GM23338 (cell line): ENCODE measurements around the gene STON2. TPM values are rescaled to one million over a fixed set of nuclear protein-coding genes. Genes with fewer than 3 reads are reported as not detected.

Source experiments
- ATAC-seq: fragments of 200-7000 bp; cut with Tn5 transposase; 3 replicates; pipeline ENCODE4 v1.9.1; 2020
- DNase-seq: peaks from one replicate; pipeline ENCODE4 v3.0.0-alpha.2; 2015; ENCODE audit warnings: low spot score
- H2AFZ ChIP-seq: fragments of 200-600 bp; sonication (generic); 2 replicates; pipeline ENCODE4 v1.8.0; 2016; ENCODE audit warnings: antibody characterized with exemption, mild to moderate bottlenecking, moderate library complexity
- H3F3A ChIP-seq: fragments of 200-600 bp; sonication (generic); replicated peaks from 2 replicates; pipeline ENCODE4 v1.8.0; 2017; ENCODE audit warnings: antibody characterized with exemption, mixed run types, low read depth
- H3K27ac ChIP-seq: fragments of 200-600 bp; sonication (generic); 2 replicates; pipeline ENCODE4 v1.6.1; 2016; ENCODE audit warnings: low read depth
- H3K27me3 ChIP-seq: fragments of 200-600 bp; sonication (generic); 2 replicates; pipeline ENCODE4 v1.8.0; 2016; ENCODE audit warnings: mild to moderate bottlenecking, mixed run types, moderate library complexity; ENCODE audit not compliant: insufficient read depth
- H3K36me3 ChIP-seq: fragments of 200-600 bp; sonication (generic); 2 replicates; pipeline ENCODE4 v1.8.0; 2016; ENCODE audit warnings: mild to moderate bottlenecking; ENCODE audit not compliant: insufficient read depth
- H3K4me1 ChIP-seq: fragments of 200-600 bp; sonication (generic); 2 replicates; pipeline ENCODE4 v1.8.0; 2016; ENCODE audit warnings: mild to moderate bottlenecking, moderate library complexity; ENCODE audit not compliant: insufficient read depth
- H3K4me2 ChIP-seq: fragments of 200-600 bp; sonication (generic); 2 replicates; pipeline ENCODE4 v1.7.1; 2017; ENCODE audit warnings: mixed run types
- H3K4me3 ChIP-seq: fragments of 200-600 bp; sonication (generic); 2 replicates; pipeline ENCODE4 v1.6.1; 2016; ENCODE audit warnings: mixed run types
- H3K79me2 ChIP-seq: fragments of 200-600 bp; sonication (generic); replicated peaks from 2 replicates; pipeline ENCODE4 v1.8.0; 2017; ENCODE audit warnings: mild to moderate bottlenecking; ENCODE audit not compliant: insufficient read depth
- H3K9me2 ChIP-seq: fragments of 200-600 bp; sonication (generic); 2 replicates; pipeline ENCODE4 v1.8.0; 2017; ENCODE audit not compliant: insufficient read depth
- H4K20me1 ChIP-seq: fragments of 200-600 bp; sonication (generic); replicated peaks from 2 replicates; pipeline ENCODE4 v1.8.0; 2017; ENCODE audit warnings: mild to moderate bottlenecking; ENCODE audit not compliant: insufficient read depth
- H3K27ac Mint-ChIP-seq: 2 replicates; pipeline ENCODE4 v1.8.0; 2020; ENCODE audit warnings: inconsistent platforms, mild to moderate bottlenecking, moderate library complexity, mixed read lengths
- H3K27me3 Mint-ChIP-seq: 3 replicates; pipeline ENCODE4 v1.8.0; 2022; ENCODE audit warnings: low read depth, mild to moderate bottlenecking, moderate library complexity, mixed read lengths, inconsistent platforms; ENCODE audit not compliant: insufficient read depth, poor library complexity
- H3K36me3 Mint-ChIP-seq: 3 replicates; pipeline ENCODE4 v1.8.0; 2021; ENCODE audit warnings: low read depth, mild to moderate bottlenecking, inconsistent platforms, moderate library complexity, mixed read lengths
- H3K4me1 Mint-ChIP-seq: 3 replicates; pipeline ENCODE4 v1.8.0; 2020; ENCODE audit warnings: mild to moderate bottlenecking, inconsistent platforms, mixed read lengths
- H3K4me3 Mint-ChIP-seq: 3 replicates; pipeline ENCODE4 v1.8.0; 2021; ENCODE audit warnings: moderate library complexity, mild to moderate bottlenecking, inconsistent platforms, mixed read lengths
- H3K9me3 Mint-ChIP-seq: 3 replicates; pipeline ENCODE4 v1.8.0; 2020; ENCODE audit warnings: moderate library complexity, mild to moderate bottlenecking, inconsistent platforms, mixed read lengths
- CREB1 ChIP-seq: fragments of 250-450 bp; sonication (Bioruptor Pico); IDR thresholded peaks from 2 replicates; pipeline ENCODE4 v1.5.0; 2020; ENCODE audit warnings: low read depth, mild to moderate bottlenecking, moderate library complexity
- CTCF ChIP-seq, 2 experiments: fragments of 200-600 bp in 1 of 2; sonication (generic) in 1 of 2; conservative IDR thresholded peaks; 2 replicates each; pipeline versions ENCODE4 v1.5.1 to v1.6.1; 2016 to 2017; ENCODE audit warnings: antibody characterized with exemption in 2 of 2, low read depth in 2 of 2, mild to moderate bottlenecking in 2 of 2, moderate library complexity in 1 of 2
- EZH2 ChIP-seq: fragments of 200-600 bp; sonication (generic); IDR thresholded peaks from one replicate; pipeline ENCODE4 v1.8.0; 2017; ENCODE audit warnings: antibody characterized with exemption, mild to moderate bottlenecking, low read depth; ENCODE audit not compliant: unreplicated experiment
- EZH2phosphoT487 ChIP-seq: fragments of 200-600 bp; sonication (generic); IDR thresholded peaks from one replicate; pipeline ENCODE4 v1.8.1; 2018; ENCODE audit warnings: antibody characterized with exemption; ENCODE audit not compliant: unreplicated experiment
- JUNB ChIP-seq: IDR thresholded peaks from one replicate; pipeline ENCODE4 v1.6.1; 2016; ENCODE audit warnings: antibody characterized with exemption; ENCODE audit not compliant: unreplicated experiment
- NANOG ChIP-seq: IDR thresholded peaks from 2 replicates; pipeline ENCODE4 v1.6.1; 2016; ENCODE audit warnings: antibody characterized with exemption, borderline replicate concordance
- POLR2AphosphoS5 ChIP-seq: IDR thresholded peaks from 2 replicates; pipeline ENCODE4 v1.6.1; 2016; ENCODE audit warnings: antibody characterized with exemption, low read depth
- STAT1 ChIP-seq: IDR thresholded peaks from one replicate; pipeline ENCODE4 v1.6.1; 2016; ENCODE audit warnings: antibody characterized with exemption; ENCODE audit not compliant: unreplicated experiment
- ZNF114 ChIP-seq: fragments of 250-450 bp; sonication (Bioruptor Pico); IDR thresholded peaks from 2 replicates; pipeline ENCODE4 v1.5.0; 2020; ENCODE audit warnings: mild to moderate bottlenecking, moderate library complexity
- ZNF331 ChIP-seq: fragments of 250-450 bp; sonication (Bioruptor Pico); IDR thresholded peaks from 2 replicates; pipeline ENCODE4 v1.5.0; 2020; ENCODE audit warnings: low read depth, mild to moderate bottlenecking, moderate library complexity
- polyA plus RNA-seq: library from polyadenylated mRNA; unstranded; fragments of >200 nt; fragmentation: Nextera tagmentation; extraction: Ambion mirVana; gene quantifications from 2 replicates; pipeline ENCODE4 v1.2.1, GENCODE V29; 2016
- total RNA-seq: library from RNA; depleted of rRNA; stranded (reverse); fragments of >200 nt; shearing (Covaris generic); gene quantifications from 2 replicates; pipeline ENCODE4 v1.2.3, GENCODE V29; 2014
- TF ChIP-seq, protein P1 (sequence below): IDR thresholded peaks from one replicate; pipeline ENCODE4 v1.6.1; 2018; ENCODE audit warnings: antibody characterized with exemption; ENCODE audit not compliant: unreplicated experiment
- TF ChIP-seq, protein P2 (sequence below): IDR thresholded peaks from 2 replicates; pipeline ENCODE4 v1.6.1; 2016; ENCODE audit warnings: antibody characterized with exemption
- TF ChIP-seq, protein P3 (sequence below): fragments of 250-450 bp; sonication (Bioruptor Pico); IDR thresholded peaks from 2 replicates; pipeline ENCODE4 v1.5.0; 2020; ENCODE audit warnings: mild to moderate bottlenecking, moderate library complexity

The STON2 gene
- total and polyA plus RNA-seq, 2 experiments from 2014 or later, result 8.2 to 71.0 TPM

DNA sequence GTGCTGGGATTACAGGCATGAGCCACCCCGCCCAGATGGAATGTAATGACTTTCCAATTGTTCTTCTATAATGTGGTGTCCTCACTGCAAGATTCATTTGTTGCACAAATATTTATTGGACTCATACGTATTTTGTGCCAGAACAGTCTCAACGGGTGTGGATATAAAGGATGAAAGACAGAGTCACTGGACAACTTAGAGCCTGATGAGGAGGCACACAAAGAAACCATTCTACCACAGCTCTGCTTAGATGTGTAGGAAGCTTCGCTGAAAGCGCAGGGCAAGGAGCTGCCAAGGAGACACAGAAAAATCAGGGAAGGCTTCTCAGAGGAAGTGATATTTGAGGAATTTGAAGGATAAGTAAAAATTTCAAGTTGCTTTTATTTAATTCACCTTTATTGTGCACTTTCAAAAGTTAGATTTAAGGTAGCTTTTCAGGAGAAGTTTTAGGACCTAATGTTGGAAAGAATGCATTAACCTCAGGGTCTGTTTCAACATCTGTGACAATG, 41.6 kb upstream of the STON2 start:
- no peak overlapping the region for H3K4me3 Mint-ChIP-seq
- Histone ChIP-seq H2AFZ (no peak overlapping the region), H3K79me2 (no peaks in the 10 kb centered on the region), H3K4me2 (no peak overlapping the region), H3K4me3 (no peak overlapping the region), H3F3A (no peaks in the 10 kb centered on the region), H3K36me3 (no peaks in the 10 kb centered on the region), H3K27ac (no peak overlapping the region), H4K20me1 (no peaks in the 10 kb centered on the region), H3K4me1 (no peaks in the 10 kb centered on the region), H3K9me2 (0 out of 2 replicates have a peak, but pooled peaks cover 1% of the 10 kb centered on the region), H3K27me3 (peaks cover 23% of the 10 kb centered on the region)
- H3K36me3 Mint-ChIP-seq, result no peaks in the 10 kb centered on the region; the same call in 2 of the 3 replicates
- ATAC-seq (no peak), DNase-seq (no peak)
- no peak for TF ChIP-seq EZH2
- no peak for TF ChIP-seq JUNB
- no peak for TF ChIP-seq ZNF331 (CRISPR knock-in tag)
- no peak for TF ChIP-seq POLR2AphosphoS5
- TF ChIP-seq CTCF (conservative IDR thresholded peaks at IDR 0.05; ENCODE audit: low read depth in 2 of 2), result no peak
- TF ChIP-seq EZH2phosphoT487, result no peak
- TF ChIP-seq, protein P1, sequence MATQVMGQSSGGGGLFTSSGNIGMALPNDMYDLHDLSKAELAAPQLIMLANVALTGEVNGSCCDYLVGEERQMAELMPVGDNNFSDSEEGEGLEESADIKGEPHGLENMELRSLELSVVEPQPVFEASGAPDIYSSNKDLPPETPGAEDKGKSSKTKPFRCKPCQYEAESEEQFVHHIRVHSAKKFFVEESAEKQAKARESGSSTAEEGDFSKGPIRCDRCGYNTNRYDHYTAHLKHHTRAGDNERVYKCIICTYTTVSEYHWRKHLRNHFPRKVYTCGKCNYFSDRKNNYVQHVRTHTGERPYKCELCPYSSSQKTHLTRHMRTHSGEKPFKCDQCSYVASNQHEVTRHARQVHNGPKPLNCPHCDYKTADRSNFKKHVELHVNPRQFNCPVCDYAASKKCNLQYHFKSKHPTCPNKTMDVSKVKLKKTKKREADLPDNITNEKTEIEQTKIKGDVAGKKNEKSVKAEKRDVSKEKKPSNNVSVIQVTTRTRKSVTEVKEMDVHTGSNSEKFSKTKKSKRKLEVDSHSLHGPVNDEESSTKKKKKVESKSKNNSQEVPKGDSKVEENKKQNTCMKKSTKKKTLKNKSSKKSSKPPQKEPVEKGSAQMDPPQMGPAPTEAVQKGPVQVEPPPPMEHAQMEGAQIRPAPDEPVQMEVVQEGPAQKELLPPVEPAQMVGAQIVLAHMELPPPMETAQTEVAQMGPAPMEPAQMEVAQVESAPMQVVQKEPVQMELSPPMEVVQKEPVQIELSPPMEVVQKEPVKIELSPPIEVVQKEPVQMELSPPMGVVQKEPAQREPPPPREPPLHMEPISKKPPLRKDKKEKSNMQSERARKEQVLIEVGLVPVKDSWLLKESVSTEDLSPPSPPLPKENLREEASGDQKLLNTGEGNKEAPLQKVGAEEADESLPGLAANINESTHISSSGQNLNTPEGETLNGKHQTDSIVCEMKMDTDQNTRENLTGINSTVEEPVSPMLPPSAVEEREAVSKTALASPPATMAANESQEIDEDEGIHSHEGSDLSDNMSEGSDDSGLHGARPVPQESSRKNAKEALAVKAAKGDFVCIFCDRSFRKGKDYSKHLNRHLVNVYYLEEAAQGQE, result no peak
- TF ChIP-seq NANOG, result no peak
- TF ChIP-seq, protein P2, sequence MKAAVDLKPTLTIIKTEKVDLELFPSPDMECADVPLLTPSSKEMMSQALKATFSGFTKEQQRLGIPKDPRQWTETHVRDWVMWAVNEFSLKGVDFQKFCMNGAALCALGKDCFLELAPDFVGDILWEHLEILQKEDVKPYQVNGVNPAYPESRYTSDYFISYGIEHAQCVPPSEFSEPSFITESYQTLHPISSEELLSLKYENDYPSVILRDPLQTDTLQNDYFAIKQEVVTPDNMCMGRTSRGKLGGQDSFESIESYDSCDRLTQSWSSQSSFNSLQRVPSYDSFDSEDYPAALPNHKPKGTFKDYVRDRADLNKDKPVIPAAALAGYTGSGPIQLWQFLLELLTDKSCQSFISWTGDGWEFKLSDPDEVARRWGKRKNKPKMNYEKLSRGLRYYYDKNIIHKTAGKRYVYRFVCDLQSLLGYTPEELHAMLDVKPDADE, result no peak
- TF ChIP-seq ZNF114, result no peak
- TF ChIP-seq CREB1, result no peak
- no peak for TF ChIP-seq STAT1
- TF ChIP-seq, protein P3, sequence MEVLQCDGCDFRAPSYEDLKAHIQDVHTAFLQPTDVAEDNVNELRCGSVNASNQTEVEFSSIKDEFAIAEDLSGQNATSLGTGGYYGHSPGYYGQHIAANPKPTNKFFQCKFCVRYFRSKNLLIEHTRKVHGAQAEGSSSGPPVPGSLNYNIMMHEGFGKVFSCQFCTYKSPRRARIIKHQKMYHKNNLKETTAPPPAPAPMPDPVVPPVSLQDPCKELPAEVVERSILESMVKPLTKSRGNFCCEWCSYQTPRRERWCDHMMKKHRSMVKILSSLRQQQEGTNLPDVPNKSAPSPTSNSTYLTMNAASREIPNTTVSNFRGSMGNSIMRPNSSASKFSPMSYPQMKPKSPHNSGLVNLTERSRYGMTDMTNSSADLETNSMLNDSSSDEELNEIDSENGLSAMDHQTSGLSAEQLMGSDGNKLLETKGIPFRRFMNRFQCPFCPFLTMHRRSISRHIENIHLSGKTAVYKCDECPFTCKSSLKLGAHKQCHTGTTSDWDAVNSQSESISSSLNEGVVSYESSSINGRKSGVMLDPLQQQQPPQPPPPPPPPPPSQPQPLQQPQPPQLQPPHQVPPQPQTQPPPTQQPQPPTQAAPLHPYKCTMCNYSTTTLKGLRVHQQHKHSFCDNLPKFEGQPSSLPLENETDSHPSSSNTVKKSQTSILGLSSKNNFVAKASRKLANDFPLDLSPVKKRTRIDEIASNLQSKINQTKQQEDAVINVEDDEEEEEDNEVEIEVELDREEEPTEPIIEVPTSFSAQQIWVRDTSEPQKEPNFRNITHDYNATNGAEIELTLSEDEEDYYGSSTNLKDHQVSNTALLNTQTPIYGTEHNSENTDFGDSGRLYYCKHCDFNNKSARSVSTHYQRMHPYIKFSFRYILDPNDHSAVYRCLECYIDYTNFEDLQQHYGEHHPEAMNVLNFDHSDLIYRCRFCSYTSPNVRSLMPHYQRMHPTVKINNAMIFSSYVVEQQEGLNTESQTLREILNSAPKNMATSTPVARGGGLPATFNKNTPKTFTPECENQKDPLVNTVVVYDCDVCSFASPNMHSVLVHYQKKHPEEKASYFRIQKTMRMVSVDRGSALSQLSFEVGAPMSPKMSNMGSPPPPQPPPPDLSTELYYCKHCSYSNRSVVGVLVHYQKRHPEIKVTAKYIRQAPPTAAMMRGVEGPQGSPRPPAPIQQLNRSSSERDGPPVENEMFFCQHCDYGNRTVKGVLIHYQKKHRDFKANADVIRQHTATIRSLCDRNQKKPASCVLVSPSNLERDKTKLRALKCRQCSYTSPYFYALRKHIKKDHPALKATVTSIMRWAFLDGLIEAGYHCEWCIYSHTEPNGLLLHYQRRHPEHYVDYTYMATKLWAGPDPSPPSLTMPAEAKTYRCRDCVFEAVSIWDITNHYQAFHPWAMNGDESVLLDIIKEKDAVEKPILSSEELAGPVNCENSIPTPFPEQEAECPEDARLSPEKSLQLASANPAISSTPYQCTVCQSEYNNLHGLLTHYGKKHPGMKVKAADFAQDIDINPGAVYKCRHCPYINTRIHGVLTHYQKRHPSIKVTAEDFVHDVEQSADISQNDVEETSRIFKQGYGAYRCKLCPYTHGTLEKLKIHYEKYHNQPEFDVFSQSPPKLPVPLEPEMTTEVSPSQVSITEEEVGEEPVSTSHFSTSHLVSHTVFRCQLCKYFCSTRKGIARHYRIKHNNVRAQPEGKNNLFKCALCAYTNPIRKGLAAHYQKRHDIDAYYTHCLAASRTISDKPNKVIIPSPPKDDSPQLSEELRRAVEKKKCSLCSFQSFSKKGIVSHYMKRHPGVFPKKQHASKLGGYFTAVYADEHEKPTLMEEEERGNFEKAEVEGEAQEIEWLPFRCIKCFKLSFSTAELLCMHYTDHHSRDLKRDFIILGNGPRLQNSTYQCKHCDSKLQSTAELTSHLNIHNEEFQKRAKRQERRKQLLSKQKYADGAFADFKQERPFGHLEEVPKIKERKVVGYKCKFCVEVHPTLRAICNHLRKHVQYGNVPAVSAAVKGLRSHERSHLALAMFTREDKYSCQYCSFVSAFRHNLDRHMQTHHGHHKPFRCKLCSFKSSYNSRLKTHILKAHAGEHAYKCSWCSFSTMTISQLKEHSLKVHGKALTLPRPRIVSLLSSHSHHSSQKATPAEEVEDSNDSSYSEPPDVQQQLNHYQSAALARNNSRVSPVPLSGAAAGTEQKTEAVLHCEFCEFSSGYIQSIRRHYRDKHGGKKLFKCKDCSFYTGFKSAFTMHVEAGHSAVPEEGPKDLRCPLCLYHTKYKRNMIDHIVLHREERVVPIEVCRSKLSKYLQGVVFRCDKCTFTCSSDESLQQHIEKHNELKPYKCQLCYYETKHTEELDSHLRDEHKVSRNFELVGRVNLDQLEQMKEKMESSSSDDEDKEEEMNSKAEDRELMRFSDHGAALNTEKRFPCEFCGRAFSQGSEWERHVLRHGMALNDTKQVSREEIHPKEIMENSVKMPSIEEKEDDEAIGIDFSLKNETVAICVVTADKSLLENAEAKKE (CRISPR knock-in tag), result no peak
- H3K4me1 Mint-ChIP-seq, result peaks cover 9% of the 10 kb centered on the region; the same call in 2 of the 3 replicates
- H3K27ac Mint-ChIP-seq, result no peak overlapping the region
- peaks cover 4% of the 10 kb centered on the region; the same call in 1 of the 3 replicates for H3K9me3 Mint-ChIP-seq
- H3K27me3 Mint-ChIP-seq, result peaks cover 8% of the 10 kb centered on the region
